HG03460 (cell line): ENCODE data around the gene PTTG1IP2.

Experiments used
- ATAC-seq: cut with Tn5 transposase; IDR thresholded peaks from one replicate; pipeline ENCODE4 v1.9.1; 2021; ENCODE audit not compliant: unreplicated experiment

Gene PTTG1IP2

GRCh38 chr7:90552521-90552920, 83.1 kb downstream of the PTTG1IP2 start:
- no peak for ATAC-seq

GRCh38 chr7:90560730-90561129, 91.3 kb downstream of the PTTG1IP2 start:
- no peak for ATAC-seq
